DND-41 (cell line): ENCODE measurements around the gene KCNIP4.

Experiments used
- ATAC-seq: fragments of 200-7000 bp; cut with Tn5 transposase; 3 replicates; pipeline ENCODE4 v1.9.1; 2021; ENCODE audit warnings: low read depth; ENCODE audit not compliant: insufficient read depth
- DNase-seq: peaks from one replicate; pipeline ENCODE4 v3.0.0-alpha.2; 2020
- H2AFZ ChIP-seq: 2 replicates; pipeline ENCODE4 v1.6.0; 2012; ENCODE audit warnings: low read depth, low read length
- H3K27ac ChIP-seq: 2 replicates; pipeline ENCODE4 v1.5.1; 2012; ENCODE audit warnings: low read length, inconsistent platforms
- H3K27me3 ChIP-seq: fragments of 200-600 bp; sonication (generic); 2 replicates; pipeline ENCODE4 v1.6.0; 2012; ENCODE audit warnings: low read length, mild to moderate bottlenecking, inconsistent platforms; ENCODE audit not compliant: insufficient read depth, poor library complexity
- H3K36me3 ChIP-seq: 2 replicates; pipeline ENCODE4 v1.5.1; 2012; ENCODE audit warnings: low read length, inconsistent platforms; ENCODE audit not compliant: insufficient read depth
- H3K4me1 ChIP-seq: 2 replicates; pipeline ENCODE4 v1.5.1; 2012; ENCODE audit warnings: mild to moderate bottlenecking, low read length; ENCODE audit not compliant: insufficient read depth
- H3K4me2 ChIP-seq: 2 replicates; pipeline ENCODE4 v1.6.0; 2012; ENCODE audit warnings: mild to moderate bottlenecking, moderate library complexity, low read length, inconsistent platforms; ENCODE audit not compliant: insufficient read depth
- H3K4me3 ChIP-seq, 2 experiments: fragments of 200-600 bp in 1 of 2; shearing (Covaris generic) in 1 of 2; 2 replicates each; pipeline ENCODE4 v1.5.1; 2012 to 2016; ENCODE audit warnings: inconsistent platforms in 2 of 2, low read length in 2 of 2, mild to moderate bottlenecking in 2 of 2, low read depth in 1 of 2, moderate library complexity in 1 of 2
- H3K79me2 ChIP-seq: 2 replicates; pipeline ENCODE4 v1.6.0; 2012; ENCODE audit warnings: low read length, inconsistent platforms; ENCODE audit not compliant: insufficient read depth
- H3K9ac ChIP-seq: 2 replicates; pipeline ENCODE4 v1.6.0; 2012; ENCODE audit warnings: low read depth, mild to moderate bottlenecking, inconsistent platforms, low read length, moderate library complexity
- H3K9me3 ChIP-seq: 2 replicates; pipeline ENCODE4 v1.5.1; 2012; ENCODE audit warnings: low read length, moderate library complexity, mild to moderate bottlenecking, inconsistent platforms; ENCODE audit not compliant: insufficient read depth, severe bottlenecking
- H4K20me1 ChIP-seq: 2 replicates; pipeline ENCODE4 v1.6.0; 2012; ENCODE audit warnings: low read length; ENCODE audit not compliant: insufficient read depth
- CTCF ChIP-seq: IDR thresholded peaks from 2 replicates; pipeline ENCODE4 v1.5.1; 2012; ENCODE audit warnings: borderline replicate concordance, low read length, moderate library complexity, mild to moderate bottlenecking; ENCODE audit not compliant: poor library complexity, severe bottlenecking; ENCODE audit errors: extremely low read depth
- EZH2 ChIP-seq: IDR thresholded peaks from 3 replicates; pipeline ENCODE4 v1.6.1; 2012; ENCODE audit warnings: borderline replicate concordance, low read depth, mild to moderate bottlenecking, moderate library complexity, low read length, inconsistent platforms; ENCODE audit not compliant: severe bottlenecking

The KCNIP4 gene

GRCh38 chr4:21242163-21242562 is 706.4 kb downstream of the KCNIP4 start:
- Histone ChIP-seq H3K36me3 (no peaks in the 10 kb centered on the region), H3K9ac (no peak overlapping the region), H3K27me3 (no peaks in the 10 kb centered on the region), H2AFZ (no peak overlapping the region), H3K79me2 (no peaks in the 10 kb centered on the region), H3K4me1 (no peaks in the 10 kb centered on the region), H4K20me1 (no peaks in the 10 kb centered on the region), H3K27ac (no peak overlapping the region), H3K4me3 (no peak overlapping the region), H3K9me3 (no peaks in the 10 kb centered on the region), H3K4me2 (no peak overlapping the region)
- TF ChIP-seq CTCF, result no peak
- TF ChIP-seq EZH2, result no peak
- DNase-seq (no peak), ATAC-seq (no peak)

- Histone ChIP-seq H3K4me3 (no peak overlapping the region), H3K27ac (no peak overlapping the region), H3K27me3 (no peaks in the 10 kb centered on the region), H3K36me3 (no peaks in the 10 kb centered on the region), H3K4me2 (no peak overlapping the region), H3K9ac (no peak overlapping the region), H3K79me2 (no peaks in the 10 kb centered on the region), H2AFZ (no peak overlapping the region), H3K9me3 (no peaks in the 10 kb centered on the region), H3K4me1 (no peaks in the 10 kb centered on the region), H4K20me1 (no peaks in the 10 kb centered on the region)
- no peak for DNase-seq
- no peak for ATAC-seq
- no peak for TF ChIP-seq CTCF
- no peak for TF ChIP-seq EZH2
These were observed 721.7 kb downstream of the KCNIP4 start for GRCh38 chr4:21226637-21227538.

GRCh38 chr4:21211846-21212245 is 736.7 kb downstream of the KCNIP4 start:
- Histone ChIP-seq H2AFZ (no peak overlapping the region), H3K4me2 (no peak overlapping the region), H3K4me1 (no peaks in the 10 kb centered on the region), H3K27ac (no peak overlapping the region), H3K9me3 (no peaks in the 10 kb centered on the region), H4K20me1 (no peaks in the 10 kb centered on the region), H3K36me3 (no peaks in the 10 kb centered on the region), H3K27me3 (no peaks in the 10 kb centered on the region), H3K4me3 (no peak overlapping the region), H3K79me2 (no peaks in the 10 kb centered on the region), H3K9ac (no peak overlapping the region)
- no peak for TF ChIP-seq EZH2
- no peak for TF ChIP-seq CTCF
- DNase-seq (no peak), ATAC-seq (no peak)
